ENCODE results near the gene LMO4.

LMO4 gene

GRCh38 chr1:87386217-87386790 is 57.6 kb downstream of the LMO4 start:
- Histone ChIP-seq H3K4me2 (ENCODE audit: low read depth, low read length, poor library complexity, severe bottlenecking) (no peak overlapping the region), H4K20me1 (ENCODE audit: low read depth, low read length) (no peaks in the 10 kb centered on the region), H3K9me2 (replicated peaks; ENCODE audit: insufficient read depth, low read length) (no peaks in the 10 kb centered on the region), H3K27ac (ENCODE audit: low read depth, low read length) (no peak overlapping the region), H3F3A (ENCODE audit: insufficient read depth) (no peaks in the 10 kb centered on the region), H3K36me3 (ENCODE audit: low read length) (peaks cover 13% of the 10 kb centered on the region; the same call in 1 of the 2 replicates), H3K9ac (ENCODE audit: low read length) (no peak overlapping the region), H3K9me3 (ENCODE audit: insufficient read depth, low read length) (peaks cover 9% of the 10 kb centered on the region; the same call in 1 of the 2 replicates), H2AFZ (ENCODE audit: low read depth, low read length, severe bottlenecking) (no peak overlapping the region), H3K27me3 (ENCODE audit: low read length) (no peaks in the 10 kb centered on the region), H3K79me2 (ENCODE audit: insufficient read depth, low read length) (no peaks in the 10 kb centered on the region), H3K4me3 (ENCODE audit: insufficient read depth, low read length, poor library complexity, severe bottlenecking) (no peak overlapping the region)
- TF ChIP-seq EZH2phosphoT487 (conservative IDR thresholded peaks at IDR 0.05; ENCODE audit: low read length) (no peak), CTCF (IDR thresholded peaks at IDR 0.05; ENCODE audit: insufficient read depth, low read length, poor library complexity, severe bottlenecking) (no peak)

GRCh38 chr1:87388411-87388810 is 59.7 kb downstream of the LMO4 start:
- 0 out of 2 replicates have a peak, but pooled peaks cover 13% of the 10 kb centered on the region for H3K36me3 ChIP-seq (ENCODE audit: low read length)
- no peaks in the 10 kb centered on the region for H3K27me3 ChIP-seq (ENCODE audit: low read length)
- H3K27ac ChIP-seq (ENCODE audit: low read depth, low read length), result no peak overlapping the region
- H2AFZ ChIP-seq (ENCODE audit: low read depth, low read length, severe bottlenecking), result no peak overlapping the region
- no peak overlapping the region for H3K4me2 ChIP-seq (ENCODE audit: low read depth, low read length, poor library complexity, severe bottlenecking)
- H4K20me1 ChIP-seq (ENCODE audit: low read depth, low read length), result no peaks in the 10 kb centered on the region
- H3K4me3 ChIP-seq (ENCODE audit: insufficient read depth, low read length, poor library complexity, severe bottlenecking), result no peak overlapping the region
- H3K79me2 ChIP-seq (ENCODE audit: insufficient read depth, low read length), result no peaks in the 10 kb centered on the region
- H3K9me3 ChIP-seq (ENCODE audit: insufficient read depth, low read length), result peaks cover 9% of the 10 kb centered on the region; the same call in 1 of the 2 replicates
- no peak overlapping the region for H3K9ac ChIP-seq (ENCODE audit: low read length)
- no peaks in the 10 kb centered on the region for H3K9me2 ChIP-seq (replicated peaks; ENCODE audit: insufficient read depth, low read length)
- TF ChIP-seq EZH2phosphoT487 (conservative IDR thresholded peaks at IDR 0.05; ENCODE audit: low read length), result no peak
- peaks cover 15% of the 10 kb centered on the region; the same call in 1 of the 2 replicates for H3F3A ChIP-seq (ENCODE audit: insufficient read depth)

- Histone ChIP-seq H3K27ac (ENCODE audit: low read depth, low read length) (no peak overlapping the region), H3K27me3 (ENCODE audit: low read length) (no peaks in the 10 kb centered on the region), H3F3A (ENCODE audit: insufficient read depth) (peaks cover 21% of the 10 kb centered on the region), H3K4me3 (ENCODE audit: insufficient read depth, low read length, poor library complexity, severe bottlenecking) (no peak overlapping the region), H3K36me3 (ENCODE audit: low read length) (0 out of 2 replicates have a peak, but pooled peaks cover 13% of the 10 kb centered on the region), H3K9me3 (ENCODE audit: insufficient read depth, low read length) (peaks cover 9% of the 10 kb centered on the region; the same call in 1 of the 2 replicates), H3K9ac (ENCODE audit: low read length) (no peak overlapping the region), H2AFZ (ENCODE audit: low read depth, low read length, severe bottlenecking) (no peak overlapping the region), H3K9me2 (replicated peaks; ENCODE audit: insufficient read depth, low read length) (no peaks in the 10 kb centered on the region), H4K20me1 (ENCODE audit: low read depth, low read length) (no peaks in the 10 kb centered on the region), H3K79me2 (ENCODE audit: insufficient read depth, low read length) (no peaks in the 10 kb centered on the region), H3K4me2 (ENCODE audit: low read depth, low read length, poor library complexity, severe bottlenecking) (no peak overlapping the region)
- TF ChIP-seq EZH2phosphoT487 (conservative IDR thresholded peaks at IDR 0.05; ENCODE audit: low read length) (no peak), CTCF (IDR thresholded peaks at IDR 0.05; ENCODE audit: insufficient read depth, low read length, poor library complexity, severe bottlenecking) (no peak)
These were observed 60.3 kb downstream of the LMO4 start for GRCh38 chr1:87389011-87389410.

- H3K9ac ChIP-seq (ENCODE audit: low read length), result no peak overlapping the region
- H3K4me2 ChIP-seq (ENCODE audit: low read depth, low read length, poor library complexity, severe bottlenecking), result no peak overlapping the region
- H3K4me3 ChIP-seq (ENCODE audit: insufficient read depth, low read length, poor library complexity, severe bottlenecking), result no peak overlapping the region
- H4K20me1 ChIP-seq (ENCODE audit: low read depth, low read length), result no peaks in the 10 kb centered on the region
- TF ChIP-seq CTCF (IDR thresholded peaks at IDR 0.05; ENCODE audit: insufficient read depth, low read length, poor library complexity, severe bottlenecking) (no peak), EZH2phosphoT487 (conservative IDR thresholded peaks at IDR 0.05; ENCODE audit: low read length) (no peak)
- H3F3A ChIP-seq (ENCODE audit: insufficient read depth), result peaks cover 26% of the 10 kb centered on the region
- H3K27ac ChIP-seq (ENCODE audit: low read depth, low read length), result no peak overlapping the region
- 0 out of 2 replicates have a peak, but pooled peaks cover 13% of the 10 kb centered on the region for H3K36me3 ChIP-seq (ENCODE audit: low read length)
- H3K9me3 ChIP-seq (ENCODE audit: insufficient read depth, low read length), result peaks cover 9% of the 10 kb centered on the region; the same call in 1 of the 2 replicates
- H2AFZ ChIP-seq (ENCODE audit: low read depth, low read length, severe bottlenecking), result no peak overlapping the region
- H3K79me2 ChIP-seq (ENCODE audit: insufficient read depth, low read length), result no peaks in the 10 kb centered on the region
- no peaks in the 10 kb centered on the region for H3K9me2 ChIP-seq (replicated peaks; ENCODE audit: insufficient read depth, low read length)
- no peaks in the 10 kb centered on the region for H3K27me3 ChIP-seq (ENCODE audit: low read length)
These were observed 60.9 kb downstream of the LMO4 start for GRCh38 chr1:87389546-87389945.
